Measurements from ENCODE around the gene ANTXR1.

- TF ChIP-seq ZFX (IDR thresholded peaks at IDR 0.05) (no peak), CTCF (conservative IDR thresholded peaks at IDR 0.05) (no peak)
Observed at GRCh38 chr2:69050802-69051201, 37.8 kb downstream of the ANTXR1 start.

All from C4-2B (cell line).